Osteocyte (in vitro differentiated cells): ENCODE measurements around the gene GPR107. TPM values are rescaled to one million over a fixed set of nuclear protein-coding genes. Genes with fewer than 3 reads are reported as not detected.

Experiments
- DNase-seq: peaks from one replicate; pipeline ENCODE4 v3.0.0; 2021; ENCODE audit warnings: mixed read lengths; ENCODE audit not compliant: unreplicated experiment; ENCODE audit errors: extremely low spot score
- H3K27ac Mint-ChIP-seq: one replicate; pipeline ENCODE4 v1.8.0; 2021; ENCODE audit warnings: mild to moderate bottlenecking, mixed read lengths; ENCODE audit not compliant: unreplicated experiment
- H3K27me3 Mint-ChIP-seq: one replicate; pipeline ENCODE4 v1.8.0; 2021; ENCODE audit warnings: mixed read lengths; ENCODE audit not compliant: unreplicated experiment
- H3K36me3 Mint-ChIP-seq: one replicate; pipeline ENCODE4 v1.8.0; 2021; ENCODE audit warnings: mixed read lengths; ENCODE audit not compliant: unreplicated experiment
- H3K4me1 Mint-ChIP-seq: one replicate; pipeline ENCODE4 v1.8.0; 2021; ENCODE audit warnings: mixed read lengths; ENCODE audit not compliant: unreplicated experiment
- H3K4me3 Mint-ChIP-seq: one replicate; pipeline ENCODE4 v1.8.0; 2021; ENCODE audit warnings: mild to moderate bottlenecking, moderate library complexity, mixed read lengths; ENCODE audit not compliant: unreplicated experiment
- H3K9me3 Mint-ChIP-seq: one replicate; pipeline ENCODE4 v1.8.0; 2021; ENCODE audit warnings: mixed read lengths; ENCODE audit not compliant: unreplicated experiment
- total RNA-seq: library from RNA; stranded (reverse); gene quantifications from 2 replicates; pipeline ENCODE4 v1.2.1, GENCODE V29; 2021
- TF ChIP-seq, protein P1 (sequence below): fragments of 200-600 bp; sonication (generic); IDR thresholded peaks from 2 replicates; pipeline ENCODE4 v1.5.0; 2021; ENCODE audit warnings: antibody characterized with exemption, mild to moderate bottlenecking, moderate library complexity

Gene GPR107
- total RNA-seq, 1 donor from 2014 or later = 57.0 TPM

DNA sequence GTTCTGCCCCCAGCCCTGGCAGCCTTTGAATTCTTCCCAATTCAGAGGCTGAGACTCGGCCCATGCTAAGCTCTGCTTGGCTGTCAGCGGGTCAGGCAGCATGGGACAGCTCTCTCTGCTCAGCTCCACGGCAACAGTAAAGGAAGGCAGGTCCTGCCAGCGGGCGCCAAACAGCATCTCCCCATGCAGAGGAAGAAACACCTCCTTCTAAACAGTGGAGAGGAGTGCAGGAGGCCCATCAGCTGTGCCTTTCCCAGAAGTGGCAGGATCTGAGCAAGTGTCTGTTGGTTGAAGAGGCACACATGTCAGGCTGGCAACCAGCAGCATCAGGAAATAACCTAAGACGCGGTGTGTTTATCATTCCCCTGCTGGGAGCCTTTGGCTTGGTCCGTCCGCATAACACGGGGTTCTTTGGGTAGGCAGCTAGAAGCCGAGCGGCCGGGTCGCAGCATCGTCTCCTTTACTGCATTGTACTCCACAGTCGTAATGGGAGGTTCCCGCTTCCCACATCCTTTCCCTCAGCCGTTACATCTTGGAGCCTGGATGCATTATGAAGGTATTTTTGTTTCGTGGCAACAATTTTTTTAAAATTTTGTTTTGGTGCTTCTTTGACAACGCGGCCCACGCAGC lies 75.8 kb downstream of the GPR107 start:
- TF ChIP-seq, protein P1, sequence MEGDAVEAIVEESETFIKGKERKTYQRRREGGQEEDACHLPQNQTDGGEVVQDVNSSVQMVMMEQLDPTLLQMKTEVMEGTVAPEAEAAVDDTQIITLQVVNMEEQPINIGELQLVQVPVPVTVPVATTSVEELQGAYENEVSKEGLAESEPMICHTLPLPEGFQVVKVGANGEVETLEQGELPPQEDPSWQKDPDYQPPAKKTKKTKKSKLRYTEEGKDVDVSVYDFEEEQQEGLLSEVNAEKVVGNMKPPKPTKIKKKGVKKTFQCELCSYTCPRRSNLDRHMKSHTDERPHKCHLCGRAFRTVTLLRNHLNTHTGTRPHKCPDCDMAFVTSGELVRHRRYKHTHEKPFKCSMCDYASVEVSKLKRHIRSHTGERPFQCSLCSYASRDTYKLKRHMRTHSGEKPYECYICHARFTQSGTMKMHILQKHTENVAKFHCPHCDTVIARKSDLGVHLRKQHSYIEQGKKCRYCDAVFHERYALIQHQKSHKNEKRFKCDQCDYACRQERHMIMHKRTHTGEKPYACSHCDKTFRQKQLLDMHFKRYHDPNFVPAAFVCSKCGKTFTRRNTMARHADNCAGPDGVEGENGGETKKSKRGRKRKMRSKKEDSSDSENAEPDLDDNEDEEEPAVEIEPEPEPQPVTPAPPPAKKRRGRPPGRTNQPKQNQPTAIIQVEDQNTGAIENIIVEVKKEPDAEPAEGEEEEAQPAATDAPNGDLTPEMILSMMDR = no peak

DNA sequence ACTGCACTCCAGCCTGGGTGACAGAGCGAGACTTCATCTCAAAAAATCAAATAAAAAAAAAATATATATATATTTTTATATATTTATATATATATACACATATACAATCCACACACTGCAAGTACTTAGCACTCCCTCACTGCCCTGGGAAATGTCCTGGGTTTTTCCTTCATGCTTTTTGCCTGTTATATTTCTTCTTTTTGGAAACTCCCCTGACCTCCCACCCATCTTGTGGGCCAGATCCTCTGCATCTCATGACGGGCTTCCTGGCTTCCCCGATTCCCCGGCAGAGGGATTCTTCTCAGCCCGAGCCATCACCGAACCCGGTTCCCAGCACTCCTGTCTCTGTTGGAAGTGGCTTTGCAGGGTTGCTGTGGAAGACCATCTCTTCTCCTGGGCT lies 79.0 kb downstream of the GPR107 start:
- Mint-ChIP-seq H3K36me3 (peaks cover 38% of the 10 kb centered on the region), H3K9me3 (no peaks in the 10 kb centered on the region), H3K4me1 (peaks cover 27% of the 10 kb centered on the region), H3K27ac (no peak overlapping the region), H3K27me3 (no peaks in the 10 kb centered on the region), H3K4me3 (no peak overlapping the region)
- TF ChIP-seq, protein P1 = no peak
- no peak for DNase-seq

More for the DNA sequence above, 75.8 kb downstream of the GPR107 start:
- Mint-ChIP-seq H3K9me3 (no peaks in the 10 kb centered on the region), H3K27ac (peak overlapping the region; percentile 94), H3K4me1 (peaks cover 27% of the 10 kb centered on the region), H3K36me3 (peaks cover 36% of the 10 kb centered on the region), H3K27me3 (no peaks in the 10 kb centered on the region), H3K4me3 (no peak overlapping the region)
- DNase-seq = no peak

DNA sequence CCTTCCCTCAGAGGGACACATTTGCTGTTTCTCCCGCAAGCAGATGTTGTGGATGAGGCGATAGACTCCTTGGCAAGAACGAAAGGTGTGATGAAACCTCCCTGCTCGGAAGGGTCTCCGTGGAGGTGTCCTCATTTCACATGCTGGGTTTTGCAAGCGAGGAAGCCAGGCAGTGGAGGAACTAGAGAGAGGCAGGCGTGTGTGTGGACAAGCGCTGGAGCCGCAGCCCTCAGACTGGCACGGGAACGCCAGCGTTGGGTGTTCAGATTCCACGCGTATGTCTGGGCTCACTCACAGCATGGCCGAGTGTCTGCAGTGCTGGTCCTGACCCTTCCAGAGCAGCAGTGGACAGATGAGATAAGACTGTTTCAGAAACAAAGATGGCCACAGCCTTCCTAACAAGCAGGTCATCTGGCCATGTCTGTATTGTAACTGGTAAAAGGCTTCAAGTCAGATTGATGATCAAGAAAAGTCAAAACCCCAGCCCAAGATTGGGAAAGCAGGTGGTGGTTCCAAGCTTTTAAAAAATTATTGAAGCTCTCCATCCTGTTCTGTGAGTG lies 83.5 kb downstream of the GPR107 start:
- H3K27ac Mint-ChIP-seq = no peak overlapping the region

DNA sequence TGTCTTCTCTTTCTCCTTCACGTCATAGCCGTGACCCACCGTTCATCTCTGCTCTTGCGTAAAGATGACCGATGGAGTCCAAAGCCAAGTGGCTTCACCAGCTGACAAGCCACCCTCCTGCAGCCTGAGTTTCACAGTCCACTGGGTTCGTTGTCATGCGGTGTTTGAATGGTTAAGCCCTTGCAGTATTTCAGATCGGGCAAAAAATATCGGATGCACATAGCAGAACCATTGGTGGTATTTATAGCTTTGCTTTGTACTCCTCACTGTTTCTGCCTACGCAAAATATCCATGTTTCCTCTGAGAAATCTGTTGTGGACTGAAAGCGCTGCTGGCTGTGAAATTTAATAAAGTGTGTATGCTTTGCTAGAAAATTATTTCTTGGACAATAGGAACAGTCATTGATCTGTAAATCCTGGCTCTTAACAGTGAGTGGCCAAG lies 84.0 kb downstream of the GPR107 start:
- H3K4me1 Mint-ChIP-seq = peaks cover 14% of the 10 kb centered on the region
- TF ChIP-seq, protein P1 = no peak

More for the DNA sequence above, 83.5 kb downstream of the GPR107 start:
- DNase-seq = no peak
- TF ChIP-seq, protein P1 = no peak
- Mint-ChIP-seq H3K4me1 (peaks cover 14% of the 10 kb centered on the region), H3K9me3 (no peaks in the 10 kb centered on the region), H3K36me3 (peaks cover 22% of the 10 kb centered on the region), H3K4me3 (no peak overlapping the region), H3K27me3 (no peaks in the 10 kb centered on the region)

DNA sequence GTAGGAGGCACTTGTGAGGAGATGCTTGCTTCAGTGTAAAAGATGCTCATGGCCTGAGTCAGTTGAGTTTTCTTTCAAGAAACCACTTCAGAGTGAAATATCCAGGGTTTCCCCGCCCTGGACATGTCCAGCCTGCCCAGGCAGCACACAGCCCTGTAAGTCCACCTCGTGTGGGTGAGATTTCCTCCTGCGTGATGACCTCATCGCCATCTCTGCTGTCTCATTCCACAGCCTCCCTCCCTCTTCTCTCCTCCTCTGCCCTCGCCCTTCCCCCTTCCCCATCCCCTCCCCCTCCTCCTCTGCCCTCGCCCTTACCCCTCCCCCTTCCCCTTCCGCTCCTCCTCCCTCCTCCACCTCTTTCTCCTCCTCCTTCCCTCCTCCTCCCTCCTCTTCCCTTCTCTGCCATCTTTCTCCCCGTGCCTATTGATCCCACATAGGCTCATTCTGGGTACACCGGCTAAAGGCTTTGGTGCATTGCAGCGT lies 84.5 kb downstream of the GPR107 start:
- no peak overlapping the region for H3K4me3 Mint-ChIP-seq
- TF ChIP-seq, protein P1 = no peak
- H3K36me3 Mint-ChIP-seq = peaks cover 17% of the 10 kb centered on the region
- H3K4me1 Mint-ChIP-seq = peaks cover 14% of the 10 kb centered on the region
- H3K9me3 Mint-ChIP-seq = no peaks in the 10 kb centered on the region
- no peak for DNase-seq
- H3K27ac Mint-ChIP-seq = peak overlapping the region; percentile 66
- no peaks in the 10 kb centered on the region for H3K27me3 Mint-ChIP-seq

More for the DNA sequence above, 84.0 kb downstream of the GPR107 start:
- peaks cover 22% of the 10 kb centered on the region for H3K36me3 Mint-ChIP-seq
- peak overlapping the region; percentile 66 for H3K27ac Mint-ChIP-seq
- no peak for DNase-seq
- no peak overlapping the region for H3K4me3 Mint-ChIP-seq
- no peaks in the 10 kb centered on the region for H3K27me3 Mint-ChIP-seq
- no peaks in the 10 kb centered on the region for H3K9me3 Mint-ChIP-seq
